HCT116 (cell line): Measurements from ENCODE around the gene IGFBP4. TPM values are rescaled to one million over a fixed set of nuclear protein-coding genes. Genes with fewer than 3 reads are reported as not detected.

ENCODE experiments used
- ATAC-seq: fragments of 200-7000 bp; cut with Tn5 transposase; 2 replicates; pipeline ENCODE4 v1.9.1; 2020; ENCODE audit warnings: mild to moderate bottlenecking, moderate library complexity
- BruUV-seq: library from RNA; stranded (reverse); fragments of 400-500 nt; replicated peaks from 2 replicates; lab custom pipeline; 2021; lab: Mats Ljungman, UMichigan
- CTCF ChIA-PET: fragments of 300-600 bp; sonication (Branson Sonifier 250); formaldehyde crosslinking; loops from one replicate; lab custom pipeline; 2021; ENCODE audit warnings: antibody characterized with exemption; lab: Charles Lee
- POLR2A ChIA-PET: fragments of 300-600, 350-600 bp; sonication (Branson Sonifier 250); formaldehyde crosslinking; loops from one replicate; lab custom pipeline; 2021; ENCODE audit warnings: antibody characterized with exemption; lab: Charles Lee
- RAD21 ChIA-PET, 2 experiments: fragments of 300-600 bp; sonication (Branson Sonifier 250); formaldehyde crosslinking; loops; one replicate each; lab custom pipeline; 2023; ENCODE audit warnings: low total read pairs in 2 of 2; ENCODE audit not compliant: uncharacterized antibody in 2 of 2, unreplicated experiment in 2 of 2, low non-redundant PET in 1 of 2; lab: Charles Lee
- DNase-seq: peaks from one replicate; pipeline ENCODE4 v3.0.0-alpha.2; 2010; ENCODE audit warnings: low read depth, low spot score
- H2AFZ ChIP-seq: fragments of 200-600 bp; shearing (Covaris generic), sonication (generic); 2 replicates; pipeline ENCODE4 v1.6.1; 2017; ENCODE audit warnings: low read depth, mixed run types, mixed read lengths, antibody characterized with exemption, low read length; ENCODE audit not compliant: poor library complexity, severe bottlenecking
- H3K27ac ChIP-seq: 2 replicates; pipeline ENCODE4 v1.5.1; 2012; ENCODE audit warnings: low read depth, low read length
- H3K27me3 ChIP-seq: fragments of 200-600 bp; sonication (generic); 2 replicates; pipeline ENCODE4 v1.6.1; 2016; ENCODE audit warnings: mixed run types, low read length, mixed read lengths; ENCODE audit not compliant: insufficient read depth
- H3K36me3 ChIP-seq, 2 experiments: fragments of 200-500 bp in 1 of 2; fragments of 200-600 bp in 1 of 2; sonication (Bioruptor generic) in 1 of 2; sonication (generic) in 1 of 2; 2 replicates each; pipeline versions ENCODE4 v1.5.1 to v1.6.1; 2014 to 2016; ENCODE audit warnings: low read length in 2 of 2, inconsistent platforms in 1 of 2, mixed read lengths in 1 of 2, mixed run types in 1 of 2; ENCODE audit not compliant: insufficient read depth in 2 of 2, control insufficient read depth in 1 of 2
- H3K4me1 ChIP-seq, 2 experiments: fragments of 200-600 bp in 1 of 2; sonication (generic) in 1 of 2; 2 replicates each; pipeline versions ENCODE4 v1.5.1 to v1.6.1; 2012 to 2017; ENCODE audit warnings: low read length in 2 of 2, inconsistent platforms in 1 of 2, mild to moderate bottlenecking in 1 of 2, mixed read lengths in 1 of 2, mixed run types in 1 of 2, moderate library complexity in 1 of 2; ENCODE audit not compliant: insufficient read depth in 2 of 2, control insufficient read depth in 1 of 2
- H3K4me2 ChIP-seq: fragments of 200-600 bp; sonication (generic); 2 replicates; pipeline ENCODE4 v1.6.1; 2017; ENCODE audit warnings: mixed run types, low read length, mixed read lengths
- H3K4me3 ChIP-seq, 2 experiments: fragments of 200-600 bp in 1 of 2; sonication (generic) in 1 of 2; replicated peaks in 1 of 2; 2 replicates each; pipeline ENCODE4 v1.5.1; 2011 to 2016; ENCODE audit warnings: low read length in 2 of 2, control low read depth in 1 of 2, low read depth in 1 of 2, mild to moderate bottlenecking in 1 of 2, mixed read lengths in 1 of 2, mixed run types in 1 of 2
- H3K79me2 ChIP-seq: fragments of 200-600 bp; sonication (generic); 2 replicates; pipeline ENCODE4 v1.6.1; 2017; ENCODE audit warnings: mild to moderate bottlenecking, mixed run types, low read length, moderate library complexity, mixed read lengths; ENCODE audit not compliant: insufficient read depth
- H3K9ac ChIP-seq: fragments of 200-600 bp; sonication (generic); 2 replicates; pipeline ENCODE4 v1.6.1; 2016; ENCODE audit warnings: low read length, mixed read lengths
- H3K9me2 ChIP-seq: fragments of 200-600 bp; sonication (generic), shearing (Covaris generic); 2 replicates; pipeline ENCODE4 v1.6.1; 2017; ENCODE audit warnings: mixed run types, mild to moderate bottlenecking, moderate library complexity; ENCODE audit not compliant: insufficient read depth
- H3K9me3 ChIP-seq, 2 experiments: fragments of 200-500 bp in 1 of 2; fragments of 200-600 bp in 1 of 2; sonication (Bioruptor generic) in 1 of 2; sonication (generic) in 1 of 2; 2 replicates each; pipeline ENCODE4 v1.6.1; 2014 to 2017; ENCODE audit warnings: low read length in 2 of 2, mixed read lengths in 2 of 2, inconsistent platforms in 1 of 2, low read depth in 1 of 2, mild to moderate bottlenecking in 1 of 2, mixed run types in 1 of 2, moderate library complexity in 1 of 2; ENCODE audit not compliant: control insufficient read depth in 1 of 2, insufficient read depth in 1 of 2
- H4K20me1 ChIP-seq: fragments of 200-600 bp; sonication (generic), shearing (Covaris generic); 2 replicates; pipeline ENCODE4 v1.6.1; 2017; ENCODE audit warnings: mixed run types, mild to moderate bottlenecking, moderate library complexity; ENCODE audit not compliant: insufficient read depth
- ELF1 ChIP-seq: IDR thresholded peaks from 2 replicates; pipeline ENCODE4 v1.6.1; 2012; ENCODE audit warnings: low read depth, borderline replicate concordance
- FOSL1 ChIP-seq: IDR thresholded peaks from 2 replicates; pipeline ENCODE4 v1.6.1; 2012; ENCODE audit warnings: low read depth
- ZBTB33 ChIP-seq: IDR thresholded peaks from 2 replicates; pipeline ENCODE4 v1.6.1; 2011; ENCODE audit warnings: mild to moderate bottlenecking, low read length, moderate library complexity; ENCODE audit not compliant: insufficient replicate concordance; ENCODE audit errors: extremely low read depth
- ZNF274 ChIP-seq: fragments of 200-500 bp; sonication (Bioruptor generic); IDR thresholded peaks from 2 replicates; pipeline ENCODE4 v1.6.1; 2014; ENCODE audit warnings: mild to moderate bottlenecking, low read depth, low read length, inconsistent platforms
- intact Hi-C: fragments of 100-400 bp; cut with micrococcal nuclease; formaldehyde crosslinking; loops from 2 replicates; pipeline ENCODE4 v1.10.0; 2022
- total RNA-seq: library from RNA; stranded (reverse); gene quantifications from one replicate; pipeline ENCODE4 v1.2.1, GENCODE V29; 2021; ENCODE audit not compliant: unreplicated experiment

The IGFBP4 gene
- total RNA-seq, 1 experiment from 2014 or later, result 2.0 TPM

DNA sequence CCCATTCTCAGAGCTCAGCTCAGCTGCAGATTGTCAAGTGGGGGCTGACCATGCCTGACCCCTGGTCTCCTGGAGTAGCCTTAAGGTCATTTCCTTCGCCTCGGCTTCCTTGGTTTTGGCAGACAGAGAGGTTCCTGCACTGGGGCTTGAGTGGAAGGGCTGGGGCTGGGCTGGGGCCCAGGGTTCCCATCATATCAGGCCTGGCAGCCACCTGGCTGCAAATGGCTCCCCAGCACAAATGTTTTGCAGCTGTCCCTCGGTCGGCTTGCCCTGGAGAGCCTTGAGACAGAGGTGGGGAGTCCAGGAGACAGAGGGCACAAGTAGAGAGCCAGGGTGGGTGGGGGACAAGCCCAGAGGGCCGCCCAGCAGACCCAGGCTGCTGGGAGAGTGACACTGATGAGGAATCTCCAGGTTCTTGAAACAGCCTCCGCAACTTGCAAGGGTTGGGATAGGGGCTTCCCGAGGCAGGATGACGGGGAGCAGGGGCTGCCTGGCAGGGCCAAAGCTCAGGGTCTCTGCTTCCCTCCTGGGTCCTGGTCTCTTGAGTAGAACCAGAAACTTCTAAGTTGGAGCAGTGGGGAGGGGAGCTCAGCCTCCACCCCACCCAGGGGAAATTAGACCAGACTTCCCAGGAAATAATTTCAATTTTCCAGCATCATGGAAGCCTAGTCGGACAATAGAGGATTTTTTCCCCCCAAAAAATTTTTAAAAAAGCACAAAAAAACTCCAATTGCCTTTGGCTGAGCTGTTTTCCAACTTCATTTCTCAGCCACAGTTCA lies 19.3 kb downstream of the IGFBP4 start:
- no peak overlapping the region for H3K27ac ChIP-seq

More for the DNA sequence above, 19.3 kb downstream of the IGFBP4 start:
- RAD21 ChIA-PET, result no interaction called here
- ATAC-seq, result no peak
- BruUV-seq, result no TSS peak
- H3K4me3 ChIP-seq, result no peak overlapping the region
- no peak overlapping the region for H3K9ac ChIP-seq
- POLR2A ChIA-PET, result no interaction called here
- no peaks in the 10 kb centered on the region for H3K9me2 ChIP-seq
- no peaks in the 10 kb centered on the region for H3K79me2 ChIP-seq
- no peaks in the 10 kb centered on the region for H4K20me1 ChIP-seq
- no peaks in the 10 kb centered on the region for H3K36me3 ChIP-seq
- intact Hi-C loops, result no loop called here
- CTCF ChIA-PET, result interaction anchor here (1.5 kb wide), 1 partner anchor 12 kb away, joined by 4 read pairs; no protein-coding TSS in a partner anchor
- no peak overlapping the region for H2AFZ ChIP-seq
- TF ChIP-seq ELF1, result no peak
- TF ChIP-seq ZNF274, result no peak
- no peak for TF ChIP-seq FOSL1
- TF ChIP-seq ZBTB33, result no peak
- TF ChIP-seq, all 23 proteins: peak for 0
- Histone ChIP-seq H3K9me3 (no peaks in the 10 kb centered on the region), H3K4me2 (no peak overlapping the region), H3K27me3 (no peaks in the 10 kb centered on the region), H3K4me1 (peaks cover 0 to 4% of the 10 kb centered on the region in 2 experiments; a peak in 1 of 4 replicates)
- no peak for DNase-seq
